Mesenchymal stem cell (in vitro differentiated cells and primary cell): ENCODE results near the gene FCN1.

Source experiments
- DNase-seq: peaks from one replicate; pipeline ENCODE4 v3.0.0-alpha.2; 2013
- H2AFZ ChIP-seq: one replicate; pipeline ENCODE4 v1.6.1; 2013; ENCODE audit warnings: low read depth, mild to moderate bottlenecking, control low read depth, inconsistent platforms, low read length, moderate library complexity
- H2AK5ac ChIP-seq: 2 replicates; pipeline ENCODE4 v1.6.1; 2013; ENCODE audit warnings: low read length, moderate library complexity, mild to moderate bottlenecking, inconsistent platforms; ENCODE audit not compliant: severe bottlenecking
- H2BK120ac ChIP-seq: one replicate; pipeline ENCODE4 v1.6.1; 2013; ENCODE audit warnings: low read depth, mild to moderate bottlenecking, inconsistent platforms, low read length, moderate library complexity
- H2BK12ac ChIP-seq, 2 experiments: one replicate each; pipeline ENCODE4 v1.6.1; 2013; ENCODE audit warnings: inconsistent platforms in 2 of 2, low read length in 2 of 2, mild to moderate bottlenecking in 2 of 2, moderate library complexity in 2 of 2, control low read depth in 1 of 2
- H2BK15ac ChIP-seq: one replicate; pipeline ENCODE4 v1.6.1; 2013; ENCODE audit warnings: mild to moderate bottlenecking, low read depth, inconsistent platforms; ENCODE audit not compliant: poor library complexity, severe bottlenecking
- H2BK5ac ChIP-seq: 2 replicates; pipeline ENCODE4 v1.6.1; 2013; ENCODE audit warnings: low read depth, mild to moderate bottlenecking, low read length, control low read depth, inconsistent platforms; ENCODE audit not compliant: poor library complexity, severe bottlenecking
- H3K14ac ChIP-seq, 2 experiments: one replicate each; pipeline ENCODE4 v1.6.1; 2013; ENCODE audit warnings: inconsistent platforms in 2 of 2, low read length in 2 of 2, control low read depth in 1 of 2, mild to moderate bottlenecking in 1 of 2, moderate library complexity in 1 of 2
- H3K18ac ChIP-seq, 2 experiments: one replicate each; pipeline ENCODE4 v1.6.1; 2013; ENCODE audit warnings: inconsistent platforms in 2 of 2, low read length in 2 of 2, control low read depth in 1 of 2, low read depth in 1 of 2, mild to moderate bottlenecking in 1 of 2
- H3K23ac ChIP-seq, 2 experiments: one replicate each; pipeline ENCODE4 v1.6.1; 2013; ENCODE audit warnings: inconsistent platforms in 2 of 2, low read length in 2 of 2, mild to moderate bottlenecking in 2 of 2, moderate library complexity in 2 of 2, control low read depth in 1 of 2
- H3K27ac ChIP-seq: 2 replicates; pipeline ENCODE4 v1.5.1; 2013; ENCODE audit warnings: mild to moderate bottlenecking, moderate library complexity, low read length, control low read depth, inconsistent platforms; ENCODE audit not compliant: poor library complexity, severe bottlenecking
- H3K27me3 ChIP-seq, 2 experiments: 2 replicates each; pipeline versions ENCODE4 v1.6.1 to v1.7.0; 2013; ENCODE audit warnings: low read length in 2 of 2, mild to moderate bottlenecking in 2 of 2, moderate library complexity in 2 of 2, control low read depth in 1 of 2, inconsistent platforms in 1 of 2; ENCODE audit not compliant: control insufficient read depth in 1 of 2, insufficient read depth in 1 of 2
- H3K36me3 ChIP-seq, 2 experiments: 2 replicates each; pipeline versions ENCODE4 v1.6.1 to v1.7.0; 2013; ENCODE audit warnings: low read length in 2 of 2, control low read depth in 1 of 2, inconsistent platforms in 1 of 2, low read depth in 1 of 2, mild to moderate bottlenecking in 1 of 2; ENCODE audit not compliant: insufficient read depth in 2 of 2, control insufficient read depth in 1 of 2
- H3K4ac ChIP-seq, 2 experiments: one replicate each; pipeline ENCODE4 v1.6.1; 2013; ENCODE audit warnings: inconsistent platforms in 2 of 2, low read length in 2 of 2, mild to moderate bottlenecking in 2 of 2, moderate library complexity in 2 of 2, control low read depth in 1 of 2, low read depth in 1 of 2
- H3K4me1 ChIP-seq: 2 replicates; pipeline ENCODE4 v1.6.1; 2013; ENCODE audit warnings: low read depth, low read length, control low read depth; ENCODE audit not compliant: control insufficient read depth, insufficient read depth
- H3K4me2 ChIP-seq: 2 replicates; pipeline ENCODE4 v1.6.1; 2013; ENCODE audit warnings: low read length, mild to moderate bottlenecking, inconsistent platforms; ENCODE audit not compliant: poor library complexity, severe bottlenecking
- H3K4me3 ChIP-seq, 2 experiments: 2 replicates each; pipeline versions ENCODE4 v1.5.1 to v1.7.0; 2013; ENCODE audit warnings: low read length in 2 of 2, mild to moderate bottlenecking in 2 of 2, control low read depth in 1 of 2, low read depth in 1 of 2; ENCODE audit not compliant: insufficient read depth in 1 of 2
- H3K79me1 ChIP-seq: replicated peaks from 2 replicates; pipeline ENCODE4 v1.6.1; 2013; ENCODE audit warnings: mild to moderate bottlenecking, control low read depth, low read length, inconsistent platforms; ENCODE audit not compliant: poor library complexity, severe bottlenecking
- H3K9ac ChIP-seq: 2 replicates; pipeline ENCODE4 v1.7.0; 2013; ENCODE audit warnings: mild to moderate bottlenecking, low read length, moderate library complexity
- H3K9me3 ChIP-seq: 2 replicates; pipeline ENCODE4 v1.7.0; 2013; ENCODE audit warnings: mild to moderate bottlenecking, low read length; ENCODE audit not compliant: control insufficient read depth
- H4K8ac ChIP-seq: one replicate; pipeline ENCODE4 v1.6.1; 2013; ENCODE audit warnings: inconsistent platforms, mild to moderate bottlenecking, low read length, moderate library complexity
- H4K91ac ChIP-seq: one replicate; pipeline ENCODE4 v1.6.1; 2013; ENCODE audit warnings: mild to moderate bottlenecking, low read length, inconsistent platforms
- WGBS: methylation state at CpG from one replicate; pipeline ENCODE4 v1.1.7; 2013; ENCODE audit warnings: mixed read lengths; 5-methylcytosine and 5-hydroxymethylcytosine counted together

The FCN1 gene

DNA sequence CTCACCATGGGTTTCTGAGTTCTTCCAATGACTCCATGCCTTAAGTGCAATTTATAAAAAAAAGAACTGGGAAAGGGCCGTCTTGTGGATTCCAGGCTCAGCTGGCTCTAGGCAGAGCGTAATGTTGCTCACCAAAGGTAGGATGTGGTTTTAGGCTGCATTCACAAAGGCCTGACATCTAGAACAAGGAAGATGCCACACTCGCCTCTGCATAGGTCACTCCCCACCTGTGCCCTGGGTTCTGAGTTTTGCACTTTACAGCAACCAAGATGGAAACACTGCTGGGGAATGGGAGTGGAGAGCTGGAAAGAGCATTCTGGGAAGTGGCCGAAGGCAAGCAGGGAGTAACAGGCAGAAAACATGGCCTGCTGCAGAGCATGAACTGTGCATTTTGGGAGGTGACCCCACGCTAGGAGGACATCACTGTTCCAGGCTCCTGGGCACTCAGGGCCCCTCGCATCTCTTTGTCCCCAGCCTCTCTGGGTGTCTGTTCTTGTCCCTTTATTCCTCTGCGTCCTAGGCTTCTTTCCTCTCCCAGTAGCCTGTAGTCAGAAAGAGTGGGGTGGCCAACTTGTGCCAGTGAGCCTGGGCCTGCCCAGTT is 24.8 kb downstream of the FCN1 start:
- no peak overlapping the region for H3K4ac ChIP-seq

DNA sequence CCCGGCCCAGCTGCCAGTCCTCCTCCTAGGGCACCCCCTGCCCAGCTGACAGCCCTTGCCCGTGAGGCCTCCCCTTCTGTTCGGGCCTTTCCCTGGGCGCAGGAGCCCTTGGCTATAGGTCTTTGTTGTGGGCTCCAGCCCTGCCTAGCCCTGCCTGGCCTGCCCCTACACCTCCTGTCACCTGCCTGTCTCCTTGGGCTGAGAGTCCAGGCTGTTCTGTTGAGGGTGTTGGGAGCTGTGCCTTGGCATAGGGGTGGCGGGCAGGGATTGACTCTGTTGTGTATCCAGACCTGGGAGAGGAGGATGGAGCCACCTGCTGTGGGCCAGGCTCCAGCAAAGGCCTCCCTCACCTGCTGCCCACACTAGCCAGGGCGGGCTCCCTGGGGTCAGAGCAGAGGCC is 25.5 kb downstream of the FCN1 start:
- H3K27me3 ChIP-seq, result peaks cover 15 to 23% of the 10 kb centered on the region in 2 experiments
- peaks cover 6% of the 10 kb centered on the region for H3K4me1 ChIP-seq
- no peak for DNase-seq
- no peaks in the 10 kb centered on the region for H3K79me1 ChIP-seq
- H3K36me3 ChIP-seq, result no peaks in the 10 kb centered on the region
- no peak overlapping the region for H4K8ac ChIP-seq
- no peak overlapping the region for H2BK120ac ChIP-seq
- no peak overlapping the region for H4K91ac ChIP-seq
- H2BK12ac ChIP-seq, result no peak overlapping the region
- H3K14ac ChIP-seq, result no peak overlapping the region
- no peak overlapping the region for H3K4me3 ChIP-seq
- no peak overlapping the region for H3K4ac ChIP-seq
- no peak overlapping the region for H2AK5ac ChIP-seq
- H3K9ac ChIP-seq, result no peak overlapping the region
- no peak overlapping the region for H3K4me2 ChIP-seq
- H3K27ac ChIP-seq, result no peak overlapping the region
- no peak overlapping the region for H2AFZ ChIP-seq
- no peak overlapping the region for H2BK5ac ChIP-seq
- 72% methylated on average over 5 of the region's 6 CpGs for WGBS
- H3K18ac ChIP-seq, result no peak overlapping the region
- H2BK15ac ChIP-seq, result no peak overlapping the region
- H3K9me3 ChIP-seq, result no peaks in the 10 kb centered on the region
- no peak overlapping the region for H3K23ac ChIP-seq

More for the DNA sequence above, 24.8 kb downstream of the FCN1 start:
- Histone ChIP-seq H2BK15ac (no peak overlapping the region), H3K9me3 (no peaks in the 10 kb centered on the region), H3K14ac (no peak overlapping the region), H2AFZ (no peak overlapping the region), H3K18ac (no peak overlapping the region), H3K9ac (no peak overlapping the region), H3K27me3 (peaks cover 9 to 22% of the 10 kb centered on the region in 2 experiments), H2BK5ac (no peak overlapping the region), H3K4me1 (peaks cover 6% of the 10 kb centered on the region), H3K23ac (no peak overlapping the region), H2AK5ac (no peak overlapping the region), H4K8ac (no peak overlapping the region), H3K27ac (no peak overlapping the region), H3K4me3 (no peak overlapping the region), H4K91ac (no peak overlapping the region), H2BK12ac (no peak overlapping the region), H2BK120ac (no peak overlapping the region), H3K4me2 (no peak overlapping the region), H3K36me3 (no peaks in the 10 kb centered on the region), H3K79me1 (no peaks in the 10 kb centered on the region)
- 88% methylated on average over 7 of the region's 7 CpGs for WGBS
- no peak for DNase-seq

DNA sequence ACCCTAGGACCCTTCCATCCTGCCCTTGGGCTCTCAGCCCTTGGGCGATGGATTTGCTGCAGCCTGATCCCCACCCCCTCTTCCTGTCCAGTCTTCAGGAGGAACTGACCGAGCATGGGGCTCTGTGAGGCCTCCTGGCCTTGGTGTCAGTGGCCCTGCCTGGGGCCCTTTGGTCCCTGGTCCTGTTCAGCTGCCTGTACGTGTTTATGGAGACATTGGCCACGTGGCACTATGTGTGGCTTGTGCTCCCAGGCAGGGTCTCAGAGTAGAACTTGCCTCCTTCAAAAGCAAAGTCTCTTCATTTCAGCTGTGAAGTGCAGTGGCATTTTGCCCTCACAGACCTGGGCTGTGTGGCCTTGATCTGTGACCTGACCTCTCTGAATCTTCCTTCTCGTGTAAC is 26.0 kb downstream of the FCN1 start:
- Histone ChIP-seq H3K4ac (no peak overlapping the region), H3K9me3 (no peaks in the 10 kb centered on the region), H3K27me3 (peaks cover 19 to 23% of the 10 kb centered on the region in 2 experiments), H3K14ac (no peak overlapping the region), H3K79me1 (no peaks in the 10 kb centered on the region), H2AK5ac (no peak overlapping the region), H2AFZ (no peak overlapping the region), H2BK12ac (no peak overlapping the region), H3K27ac (no peak overlapping the region), H3K4me2 (no peak overlapping the region), H3K23ac (no peak overlapping the region), H2BK5ac (no peak overlapping the region), H3K4me1 (peaks cover 6% of the 10 kb centered on the region), H4K91ac (no peak overlapping the region), H2BK15ac (no peak overlapping the region), H4K8ac (no peak overlapping the region), H3K36me3 (no peaks in the 10 kb centered on the region), H3K18ac (no peak overlapping the region), H3K4me3 (no peak overlapping the region), H3K9ac (no peak overlapping the region), H2BK120ac (no peak overlapping the region)
- no peak for DNase-seq
- WGBS, result 67% methylated on average over 5 of the region's 5 CpGs

DNA sequence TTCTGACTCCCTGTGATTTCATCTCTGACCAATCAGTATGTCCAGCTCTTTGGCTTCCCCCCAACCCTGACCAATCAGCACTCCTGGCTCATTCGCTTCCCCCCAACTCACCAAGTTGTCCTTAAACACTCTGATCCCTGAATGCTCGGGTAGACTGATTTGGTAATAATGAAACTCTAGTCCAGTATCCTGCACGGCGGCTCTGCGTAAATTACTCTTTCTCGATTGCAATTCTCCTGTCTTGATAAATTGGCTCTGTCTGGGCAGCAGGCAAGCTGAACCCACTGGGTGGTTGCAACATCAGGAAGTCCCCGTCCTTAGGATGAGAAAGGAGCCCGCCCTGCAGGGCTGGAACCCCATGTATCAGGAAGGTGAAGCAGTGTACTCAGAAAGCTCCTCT is 26.7 kb downstream of the FCN1 start:
- no peak overlapping the region for H3K23ac ChIP-seq
- H2AK5ac ChIP-seq, result no peak overlapping the region

More for the DNA sequence above, 26.7 kb downstream of the FCN1 start:
- Histone ChIP-seq H3K9ac (no peak overlapping the region), H3K27me3 (peaks cover 26 to 28% of the 10 kb centered on the region in 2 experiments), H4K8ac (no peak overlapping the region), H3K4ac (no peak overlapping the region), H2AFZ (no peak overlapping the region), H3K9me3 (no peaks in the 10 kb centered on the region), H3K36me3 (no peaks in the 10 kb centered on the region), H3K4me3 (no peak overlapping the region), H3K27ac (no peak overlapping the region), H3K4me1 (peaks cover under 1% of the 10 kb centered on the region), H3K79me1 (no peaks in the 10 kb centered on the region), H3K18ac (no peak overlapping the region), H4K91ac (no peak overlapping the region), H3K14ac (no peak overlapping the region), H2BK5ac (no peak overlapping the region), H2BK15ac (no peak overlapping the region), H2BK12ac (no peak overlapping the region), H2BK120ac (no peak overlapping the region), H3K4me2 (no peak overlapping the region)
- DNase-seq, result no peak
- WGBS, result 86% methylated on average over 8 of the region's 8 CpGs
